Liver (tissue), 9 donors: Measurements from ENCODE around the gene FAM89B. TPM values are rescaled to one million over a fixed set of nuclear protein-coding genes. Genes with fewer than 3 reads are reported as not detected.

Source experiments
- DNase-seq: peaks from one replicate; pipeline ENCODE4 v3.0.0-alpha.2; 2017; ENCODE audit warnings: low spot score
- H3K27ac ChIP-seq, 2 donors: one replicate each; pipeline ENCODE4 v1.7.0; 2013; ENCODE audit warnings: inconsistent platforms in 2 of 2, low read length in 2 of 2, control low read depth in 1 of 2, low read depth in 1 of 2, mild to moderate bottlenecking in 1 of 2
- H3K27me3 ChIP-seq, 4 donors: one replicate each; pipeline versions ENCODE4 v1.6.1 to v1.7.0; 2013; ENCODE audit warnings: low read length in 3 of 4, inconsistent platforms in 1 of 4, mild to moderate bottlenecking in 1 of 4, moderate library complexity in 1 of 4; ENCODE audit not compliant: control insufficient read depth in 4 of 4, insufficient read depth in 4 of 4
- H3K36me3 ChIP-seq, 4 donors: one replicate each; pipeline versions ENCODE4 v1.6.1 to v1.7.0; 2013; ENCODE audit warnings: low read length in 3 of 4, mild to moderate bottlenecking in 3 of 4, low read depth in 1 of 4, moderate library complexity in 1 of 4; ENCODE audit not compliant: control insufficient read depth in 4 of 4, insufficient read depth in 3 of 4
- H3K4me1 ChIP-seq, 4 donors: one replicate each; pipeline versions ENCODE4 v1.6.1 to v1.7.0; 2013; ENCODE audit warnings: low read length in 3 of 4, mild to moderate bottlenecking in 3 of 4, moderate library complexity in 1 of 4; ENCODE audit not compliant: control insufficient read depth in 4 of 4, insufficient read depth in 4 of 4
- H3K4me3 ChIP-seq, 3 donors: one replicate each; pipeline versions ENCODE4 v1.6.1 to v1.7.0; 2013; ENCODE audit warnings: low read length in 3 of 3, control low read depth in 1 of 3, low read depth in 1 of 3, mild to moderate bottlenecking in 1 of 3
- H3K9ac ChIP-seq, 2 donors: one replicate each; pipeline ENCODE4 v1.7.0; 2013; ENCODE audit warnings: low read length in 2 of 2, mild to moderate bottlenecking in 2 of 2, moderate library complexity in 2 of 2, control low read depth in 1 of 2, low read depth in 1 of 2
- H3K9me3 ChIP-seq, 4 donors: one replicate each; pipeline versions ENCODE4 v1.6.1 to v1.7.0; 2013; ENCODE audit warnings: low read length in 3 of 4; ENCODE audit not compliant: control insufficient read depth in 4 of 4
- EGR1 ChIP-seq, 2 donors: IDR thresholded peaks; 2 replicates each; pipeline ENCODE4 v1.6.1; 2016 to 2018; ENCODE audit warnings: antibody characterized with exemption in 2 of 2, low read depth in 2 of 2
- FOXA1 ChIP-seq: IDR thresholded peaks from 2 replicates; pipeline ENCODE4 v1.6.1; 2016; ENCODE audit warnings: antibody characterized with exemption
- FOXA2 ChIP-seq: IDR thresholded peaks from 2 replicates; pipeline ENCODE4 v1.6.1; 2016; ENCODE audit warnings: antibody characterized with exemption
- GABPA ChIP-seq, 2 donors: IDR thresholded peaks in 1 of 2; conservative IDR thresholded peaks in 1 of 2; 2 replicates each; pipeline ENCODE4 v1.6.1; 2016; ENCODE audit warnings: antibody characterized with exemption in 2 of 2, mild to moderate bottlenecking in 1 of 2, moderate library complexity in 1 of 2
- HNF4G ChIP-seq: IDR thresholded peaks from 2 replicates; pipeline ENCODE4 v1.6.1; 2016; ENCODE audit warnings: antibody characterized with exemption
- JUND ChIP-seq, 2 donors: IDR thresholded peaks; 2 replicates each; pipeline ENCODE4 v1.6.1; 2016; ENCODE audit warnings: antibody characterized with exemption in 2 of 2
- NR2F2 ChIP-seq: IDR thresholded peaks from 2 replicates; pipeline ENCODE4 v1.6.1; 2016; ENCODE audit warnings: antibody characterized with exemption
- RAD21 ChIP-seq, 2 donors: IDR thresholded peaks; 2 replicates each; pipeline ENCODE4 v1.6.1; 2016; ENCODE audit warnings: antibody characterized with exemption in 2 of 2, mild to moderate bottlenecking in 2 of 2
- RXRA ChIP-seq, 2 donors: IDR thresholded peaks; 2 replicates each; pipeline ENCODE4 v1.6.1; 2017 to 2018; ENCODE audit warnings: antibody characterized with exemption in 2 of 2, mild to moderate bottlenecking in 1 of 2
- TAF1 ChIP-seq: conservative IDR thresholded peaks from 2 replicates; pipeline ENCODE4 v1.6.1; 2016; ENCODE audit warnings: antibody characterized with exemption, mild to moderate bottlenecking
- WGBS: extraction: QIAGEN DNeasy Blood & Tissue Kit; methylation state at CpG from one replicate; pipeline ENCODE4 v1.1.7; 2013; 5-methylcytosine and 5-hydroxymethylcytosine counted together
- polyA plus RNA-seq, 2 donors: library from polyadenylated mRNA; stranded (reverse) in 1 of 2; unstranded in 1 of 2; fragments of 200-250 nt in 1 of 2; fragments of >200 nt in 1 of 2; fragmentation: Nextera tagmentation in 1 of 2; extraction: Ambion mirVana in 1 of 2; gene quantifications; one replicate each; pipeline versions ENCODE4 v1.2.1 to v1.2.3, GENCODE V29; 2013 to 2015
- total RNA-seq, 2 donors: library from RNA; depleted of rRNA; stranded (reverse); fragments of >200 nt; gene quantifications; one replicate each; pipeline ENCODE4 v1.2.3, GENCODE V29; 2014
- TF ChIP-seq, protein P1 (sequence below): fragments of 150-350 bp; IDR thresholded peaks from 2 replicates; pipeline ENCODE4 v1.5.1; 2017; ENCODE audit warnings: improper control_type of control experiment, low read depth, low read length; ENCODE audit not compliant: missing input control
- TF ChIP-seq, protein P2 (sequence below): IDR thresholded peaks from 2 replicates; pipeline ENCODE4 v1.6.1; 2016; ENCODE audit warnings: antibody characterized with exemption, mild to moderate bottlenecking
- TF ChIP-seq, protein P3 (sequence below): IDR thresholded peaks from 2 replicates; pipeline ENCODE4 v1.6.1; 2016; ENCODE audit warnings: antibody characterized with exemption
- TF ChIP-seq, protein P4 (sequence below): IDR thresholded peaks from 2 replicates; pipeline ENCODE4 v1.6.1; 2016; ENCODE audit warnings: antibody characterized with exemption
- TF ChIP-seq, protein P5 (sequence below): IDR thresholded peaks from 2 replicates; pipeline ENCODE4 v1.6.1; 2016; ENCODE audit warnings: antibody characterized with exemption
- donor health status: healthy.
- donor health status: healthy.
- donor health status: healthy.
- donor health status: healthy.
- donor health status: healthy.

FAM89B gene
- total and polyA plus RNA-seq, 4 donors, result 4.7 to 16.7 (median 9.5) TPM

DNA sequence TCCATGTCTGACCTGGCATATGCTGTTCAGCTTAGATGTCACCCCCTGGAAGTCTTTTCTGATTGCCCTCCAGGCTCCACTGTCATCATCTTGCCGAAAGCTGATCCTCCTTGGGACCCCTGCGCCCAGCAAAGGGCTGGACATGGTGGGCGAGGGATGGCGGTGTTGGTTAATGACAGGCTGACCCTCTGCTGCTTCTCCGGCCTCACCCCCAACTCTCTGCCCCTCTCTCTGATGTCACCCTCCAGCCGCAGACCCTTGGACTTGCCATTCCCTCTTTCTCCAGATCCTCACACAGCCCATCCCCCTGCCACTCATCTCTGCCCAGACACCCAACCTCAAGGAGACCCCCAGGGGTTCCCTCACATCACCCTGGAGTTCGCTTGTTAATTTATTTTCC is 5.8 kb downstream of the FAM89B start:
- Histone ChIP-seq H3K9ac (no peak overlapping the region), H3K9me3 (no peaks in the 10 kb centered on the region), H3K4me3 (no peak overlapping the region), H3K4me1 (peaks cover 17 to 40% (median 28%) of the 10 kb centered on the region in 4 donors), H3K27ac (no peak overlapping the region), H3K36me3 (peaks cover 0 to 7% (median 1%) of the 10 kb centered on the region in 4 donors), H3K27me3 (no peaks in the 10 kb centered on the region)
- WGBS, result 93% methylated on average over 7 of the region's 7 CpGs
- TF ChIP-seq JUND (IDR thresholded peaks at IDR 0.05), result no peak
- TF ChIP-seq HNF4G, result no peak
- DNase-seq, result no peak

DNA sequence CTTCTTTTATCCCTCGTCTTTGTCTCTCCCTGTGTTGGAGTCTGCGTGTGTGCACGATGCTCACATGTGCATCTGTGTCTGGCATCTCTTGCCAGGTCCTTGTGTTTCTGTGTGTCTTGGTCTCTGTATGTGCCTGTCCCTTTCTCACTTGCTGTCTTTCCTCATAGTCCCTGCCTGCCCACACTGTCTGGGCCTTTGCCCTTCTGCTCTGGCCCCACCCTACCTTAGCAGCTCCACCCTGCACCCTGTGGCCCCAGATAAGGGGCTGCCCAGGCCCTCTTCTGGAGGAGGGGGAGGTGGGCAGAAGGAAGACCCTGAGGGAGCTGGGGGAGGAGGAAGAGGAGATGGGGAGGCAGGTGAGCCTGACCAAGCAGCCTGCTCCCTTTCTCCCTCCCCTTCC is 6.3 kb downstream of the FAM89B start:
- TF ChIP-seq, protein P1, sequence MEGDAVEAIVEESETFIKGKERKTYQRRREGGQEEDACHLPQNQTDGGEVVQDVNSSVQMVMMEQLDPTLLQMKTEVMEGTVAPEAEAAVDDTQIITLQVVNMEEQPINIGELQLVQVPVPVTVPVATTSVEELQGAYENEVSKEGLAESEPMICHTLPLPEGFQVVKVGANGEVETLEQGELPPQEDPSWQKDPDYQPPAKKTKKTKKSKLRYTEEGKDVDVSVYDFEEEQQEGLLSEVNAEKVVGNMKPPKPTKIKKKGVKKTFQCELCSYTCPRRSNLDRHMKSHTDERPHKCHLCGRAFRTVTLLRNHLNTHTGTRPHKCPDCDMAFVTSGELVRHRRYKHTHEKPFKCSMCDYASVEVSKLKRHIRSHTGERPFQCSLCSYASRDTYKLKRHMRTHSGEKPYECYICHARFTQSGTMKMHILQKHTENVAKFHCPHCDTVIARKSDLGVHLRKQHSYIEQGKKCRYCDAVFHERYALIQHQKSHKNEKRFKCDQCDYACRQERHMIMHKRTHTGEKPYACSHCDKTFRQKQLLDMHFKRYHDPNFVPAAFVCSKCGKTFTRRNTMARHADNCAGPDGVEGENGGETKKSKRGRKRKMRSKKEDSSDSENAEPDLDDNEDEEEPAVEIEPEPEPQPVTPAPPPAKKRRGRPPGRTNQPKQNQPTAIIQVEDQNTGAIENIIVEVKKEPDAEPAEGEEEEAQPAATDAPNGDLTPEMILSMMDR, result no peak
- TF ChIP-seq, protein P2, sequence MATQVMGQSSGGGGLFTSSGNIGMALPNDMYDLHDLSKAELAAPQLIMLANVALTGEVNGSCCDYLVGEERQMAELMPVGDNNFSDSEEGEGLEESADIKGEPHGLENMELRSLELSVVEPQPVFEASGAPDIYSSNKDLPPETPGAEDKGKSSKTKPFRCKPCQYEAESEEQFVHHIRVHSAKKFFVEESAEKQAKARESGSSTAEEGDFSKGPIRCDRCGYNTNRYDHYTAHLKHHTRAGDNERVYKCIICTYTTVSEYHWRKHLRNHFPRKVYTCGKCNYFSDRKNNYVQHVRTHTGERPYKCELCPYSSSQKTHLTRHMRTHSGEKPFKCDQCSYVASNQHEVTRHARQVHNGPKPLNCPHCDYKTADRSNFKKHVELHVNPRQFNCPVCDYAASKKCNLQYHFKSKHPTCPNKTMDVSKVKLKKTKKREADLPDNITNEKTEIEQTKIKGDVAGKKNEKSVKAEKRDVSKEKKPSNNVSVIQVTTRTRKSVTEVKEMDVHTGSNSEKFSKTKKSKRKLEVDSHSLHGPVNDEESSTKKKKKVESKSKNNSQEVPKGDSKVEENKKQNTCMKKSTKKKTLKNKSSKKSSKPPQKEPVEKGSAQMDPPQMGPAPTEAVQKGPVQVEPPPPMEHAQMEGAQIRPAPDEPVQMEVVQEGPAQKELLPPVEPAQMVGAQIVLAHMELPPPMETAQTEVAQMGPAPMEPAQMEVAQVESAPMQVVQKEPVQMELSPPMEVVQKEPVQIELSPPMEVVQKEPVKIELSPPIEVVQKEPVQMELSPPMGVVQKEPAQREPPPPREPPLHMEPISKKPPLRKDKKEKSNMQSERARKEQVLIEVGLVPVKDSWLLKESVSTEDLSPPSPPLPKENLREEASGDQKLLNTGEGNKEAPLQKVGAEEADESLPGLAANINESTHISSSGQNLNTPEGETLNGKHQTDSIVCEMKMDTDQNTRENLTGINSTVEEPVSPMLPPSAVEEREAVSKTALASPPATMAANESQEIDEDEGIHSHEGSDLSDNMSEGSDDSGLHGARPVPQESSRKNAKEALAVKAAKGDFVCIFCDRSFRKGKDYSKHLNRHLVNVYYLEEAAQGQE, result no peak
- no peak for TF ChIP-seq FOXA2
- TF ChIP-seq, protein P3, sequence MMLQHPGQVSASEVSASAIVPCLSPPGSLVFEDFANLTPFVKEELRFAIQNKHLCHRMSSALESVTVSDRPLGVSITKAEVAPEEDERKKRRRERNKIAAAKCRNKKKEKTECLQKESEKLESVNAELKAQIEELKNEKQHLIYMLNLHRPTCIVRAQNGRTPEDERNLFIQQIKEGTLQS, result no peak
- TF ChIP-seq, protein P4, sequence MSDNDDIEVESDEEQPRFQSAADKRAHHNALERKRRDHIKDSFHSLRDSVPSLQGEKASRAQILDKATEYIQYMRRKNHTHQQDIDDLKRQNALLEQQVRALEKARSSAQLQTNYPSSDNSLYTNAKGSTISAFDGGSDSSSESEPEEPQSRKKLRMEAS, result no peak
- no peak for TF ChIP-seq GABPA (IDR thresholded peaks at IDR 0.05 in 1 of 2, conservative IDR thresholded peaks at IDR 0.05 in 1 of 2)
- TF ChIP-seq JUND (IDR thresholded peaks at IDR 0.05), result no peak
- Histone ChIP-seq H3K27ac (no peak overlapping the region), H3K9me3 (no peaks in the 10 kb centered on the region), H3K4me1 (peaks cover 12 to 34% (median 24%) of the 10 kb centered on the region in 4 donors), H3K36me3 (peaks cover 0 to 7% (median 1%) of the 10 kb centered on the region in 4 donors), H3K4me3 (no peak overlapping the region), H3K27me3 (no peaks in the 10 kb centered on the region), H3K9ac (no peak overlapping the region)
- WGBS, result 92% methylated on average over 3 of the region's 3 CpGs
- DNase-seq, result peak; percentile 76

DNA sequence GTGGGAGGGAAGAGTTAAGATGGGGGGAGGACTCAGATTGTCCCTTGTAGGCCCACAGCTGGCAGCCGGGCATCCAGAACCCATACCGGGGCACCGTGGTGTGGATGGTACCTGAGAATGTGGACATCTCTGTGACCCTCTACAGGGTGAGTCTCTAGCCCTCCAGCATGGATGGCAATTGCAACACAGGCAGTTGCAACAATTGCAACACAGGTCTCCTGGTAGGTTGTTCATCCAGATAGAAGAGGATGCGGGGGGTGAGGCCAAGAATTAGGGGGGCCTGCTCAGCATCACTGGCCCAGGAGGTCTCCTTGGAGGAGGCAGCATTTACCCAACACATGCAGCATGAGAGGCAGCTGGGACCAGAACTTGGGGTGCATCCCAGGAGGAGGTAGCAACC is 7.0 kb downstream of the FAM89B start:
- DNase-seq, result no peak
- Histone ChIP-seq H3K27ac (no peak overlapping the region), H3K9ac (no peak overlapping the region), H3K4me3 (no peak overlapping the region), H3K4me1 (peaks cover 9 to 30% (median 20%) of the 10 kb centered on the region in 4 donors), H3K9me3 (no peaks in the 10 kb centered on the region), H3K36me3 (peaks cover 0 to 7% (median 1%) of the 10 kb centered on the region in 4 donors), H3K27me3 (no peaks in the 10 kb centered on the region)
- WGBS, result 88% methylated on average over 4 of the region's 4 CpGs
- TF ChIP-seq, protein P4, result no peak
- TF ChIP-seq FOXA2, result no peak
- no peak for TF ChIP-seq JUND (IDR thresholded peaks at IDR 0.05)
- TF ChIP-seq, protein P2, result no peak
- TF ChIP-seq EGR1 (IDR thresholded peaks at IDR 0.05; ENCODE audit: low read depth in 2 of 2), result no peak
- TF ChIP-seq, protein P3, result no peak
- no peak for TF ChIP-seq RAD21 (IDR thresholded peaks at IDR 0.05)
- no peak for TF ChIP-seq HNF4G
- TF ChIP-seq FOXA1, result no peak
- TF ChIP-seq NR2F2, result no peak
- TF ChIP-seq, protein P5, sequence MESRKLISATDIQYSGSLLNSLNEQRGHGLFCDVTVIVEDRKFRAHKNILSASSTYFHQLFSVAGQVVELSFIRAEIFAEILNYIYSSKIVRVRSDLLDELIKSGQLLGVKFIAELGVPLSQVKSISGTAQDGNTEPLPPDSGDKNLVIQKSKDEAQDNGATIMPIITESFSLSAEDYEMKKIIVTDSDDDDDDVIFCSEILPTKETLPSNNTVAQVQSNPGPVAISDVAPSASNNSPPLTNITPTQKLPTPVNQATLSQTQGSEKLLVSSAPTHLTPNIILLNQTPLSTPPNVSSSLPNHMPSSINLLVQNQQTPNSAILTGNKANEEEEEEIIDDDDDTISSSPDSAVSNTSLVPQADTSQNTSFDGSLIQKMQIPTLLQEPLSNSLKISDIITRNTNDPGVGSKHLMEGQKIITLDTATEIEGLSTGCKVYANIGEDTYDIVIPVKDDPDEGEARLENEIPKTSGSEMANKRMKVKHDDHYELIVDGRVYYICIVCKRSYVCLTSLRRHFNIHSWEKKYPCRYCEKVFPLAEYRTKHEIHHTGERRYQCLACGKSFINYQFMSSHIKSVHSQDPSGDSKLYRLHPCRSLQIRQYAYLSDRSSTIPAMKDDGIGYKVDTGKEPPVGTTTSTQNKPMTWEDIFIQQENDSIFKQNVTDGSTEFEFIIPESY, result no peak
- TF ChIP-seq TAF1, result no peak
- TF ChIP-seq RXRA (IDR thresholded peaks at IDR 0.05), result no peak
